Pancreas (tissue), 10 donors: ENCODE measurements around the gene HELLS. TPM values are rescaled to one million over a fixed set of nuclear protein-coding genes. Genes with fewer than 3 reads are reported as not detected.

Experiments
- ATAC-seq, 4 donors: fragments of 200-7000 bp; cut with Tn5 transposase; one replicate each; pipeline versions ENCODE4 v1.8.0 to v1.9.1; 2020; ENCODE audit warnings: mild to moderate bottlenecking in 4 of 4, moderate library complexity in 4 of 4
- DNase-seq, 6 donors: peaks; one replicate each; pipeline ENCODE4 v3.0.0-alpha.2; 2020
- FAIRE-seq: peaks from 2 replicates; lab custom pipeline; 2012; peaks lifted over from hg19 to GRCh38; lab: Jason Lieb, UNC
- H3K27ac ChIP-seq, 4 donors: fragments of 200-600 bp; sonication (generic); 1 replicate in 3 of 4; 2 replicates in 1 of 4; pipeline versions ENCODE4 v1.5.0 to v1.8.0; 2020
- H3K27me3 ChIP-seq, 4 donors: fragments of 200-600 bp; one replicate each; pipeline ENCODE4 v1.8.0; 2021
- H3K36me3 ChIP-seq, 3 donors: fragments of 200-600 bp; sonication (generic) in 1 of 3; one replicate each; pipeline versions ENCODE4 v1.5.0 to v1.8.0; 2020 to 2021
- H3K4me1 ChIP-seq, 3 donors: fragments of 200-600 bp; one replicate each; pipeline ENCODE4 v1.8.0; 2021
- H3K4me3 ChIP-seq, 4 donors: fragments of 200-600 bp; sonication (generic) in 2 of 4; one replicate each; pipeline versions ENCODE4 v1.5.0 to v1.8.0; 2020 to 2021
- H3K9me3 ChIP-seq, 4 donors: fragments of 200-600 bp; one replicate each; pipeline ENCODE4 v1.8.0; 2021
- WGBS, 2 donors: extraction: QIAGEN DNeasy Blood & Tissue Kit; methylation state at CpG; one replicate each; pipeline ENCODE4 v1.1.7; 2013; 5-methylcytosine and 5-hydroxymethylcytosine counted together
- intact Hi-C, 3 donors: fragments of 100-400 bp; cut with DNase I; formaldehyde crosslinking; loops; one replicate each; pipeline versions ENCODE4 v1.11.1 to v1.14.2; 2022
- polyA plus RNA-seq, 2 donors: library from polyadenylated mRNA; stranded (reverse); fragments of 200-250 nt; gene quantifications; one replicate each; pipeline ENCODE4 v1.2.3, GENCODE V29; 2013
- total RNA-seq, 6 donors: library from RNA; stranded (reverse); fragmentation: NEBNext Ultra II Directional in 4 of 6; extraction: Animal tissue kit (Norgen Biotek cat#: 25700) in 4 of 6; gene quantifications; one replicate each; pipeline versions ENCODE4 v1.2.1 to v1.2.4, GENCODE V29; 2021 to 2023
- TF ChIP-seq, protein P1 (sequence below), 4 donors: fragments of 200-600 bp; sonication (generic) in 3 of 4; IDR thresholded peaks; one replicate each; pipeline versions ENCODE4 v1.5.0 to v1.8.0; 2021; ENCODE audit warnings: antibody characterized with exemption in 4 of 4
- donor health status: healthy with polysubstance abuse.
- donor health status: DM: no; HTN: no; CAD: no; lungs with moderate emphysema.
- donor health status: DM: no; HTN: no; CAD: no.
- donor health status: control.
- donor health status: control.
- donor health status: Bipolar disorder and iron deficiency.
- donor health status: DM: yes; HTN: yes; CAD: no.
- donor health status: DM: no; HTN: no; CAD: no.
- donor health status: DM: no; HTN: no; CAD: no.
- donor health status: DM: yes; HTN: yes; CAD: no.

The HELLS gene
- total RNA-seq (1 to 10 TPM; 1.1 to 4.2 (median 3.0) TPM), polyA plus RNA-seq (1 to 10 TPM; 1.3 to 1.9 TPM)

DNA sequence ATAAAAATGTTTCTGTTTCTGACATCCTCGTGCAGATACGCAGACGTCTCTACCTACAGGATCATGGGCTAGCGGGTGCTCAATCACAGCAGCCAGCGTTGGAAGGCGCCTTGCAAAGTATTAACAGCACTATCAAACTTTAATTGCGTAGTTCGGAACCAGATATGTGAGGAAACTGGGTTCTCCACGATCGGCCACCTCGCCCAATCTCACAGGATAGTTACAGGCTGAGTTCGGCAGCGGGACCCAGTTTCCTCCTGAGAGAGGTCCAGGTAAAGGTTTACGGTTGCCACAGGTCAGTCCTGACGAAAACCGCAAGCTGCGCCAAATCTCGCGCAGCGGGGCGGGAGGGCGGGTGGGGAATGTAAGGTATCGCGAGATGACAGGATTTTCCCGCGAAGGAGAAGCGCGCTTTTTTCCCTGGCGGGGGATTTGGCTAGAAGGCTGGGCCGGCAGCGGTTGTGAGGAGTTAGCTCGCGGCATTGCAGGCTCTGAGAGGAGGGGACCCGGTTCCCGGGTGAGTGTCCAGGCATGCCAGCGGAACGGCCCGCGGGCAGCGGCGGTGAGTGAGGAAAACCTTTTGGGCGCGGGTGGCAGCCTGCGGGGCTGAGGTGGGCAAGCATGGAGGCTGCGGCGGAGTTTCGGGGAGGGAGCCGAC, at the start of gene HELLS:
Gene HELLS, plus strand, starts transcription at position 398 of the 658 bp plus-strand sequence. Its CDS starts 134 bp downstream, at position 532.
- intact Hi-C loops, result no loop called here
- DNase-seq (peak; percentile 85 to 92 (median 88)), FAIRE-seq (no peak), ATAC-seq (peak; percentile 93 to 97 (median 96))
- Histone ChIP-seq H3K36me3 (no peaks in the 10 kb centered on the region), H3K27me3 (no peaks in the 10 kb centered on the region), H3K4me1 (peaks cover 3 to 8% (median 4%) of the 10 kb centered on the region in 3 donors), H3K4me3 (peak within 1 kb of the TSS; percentile 60 to 95 (median 74)), H3K9me3 (no peaks in the 10 kb centered on the region), H3K27ac (peak within 1 kb of the TSS in 3 of 4 donors; percentile 8 to 78 (median 73))
- 0% methylated on average over 48 of the region's 48 CpGs for WGBS, 2 donors
- TF ChIP-seq, protein P1, sequence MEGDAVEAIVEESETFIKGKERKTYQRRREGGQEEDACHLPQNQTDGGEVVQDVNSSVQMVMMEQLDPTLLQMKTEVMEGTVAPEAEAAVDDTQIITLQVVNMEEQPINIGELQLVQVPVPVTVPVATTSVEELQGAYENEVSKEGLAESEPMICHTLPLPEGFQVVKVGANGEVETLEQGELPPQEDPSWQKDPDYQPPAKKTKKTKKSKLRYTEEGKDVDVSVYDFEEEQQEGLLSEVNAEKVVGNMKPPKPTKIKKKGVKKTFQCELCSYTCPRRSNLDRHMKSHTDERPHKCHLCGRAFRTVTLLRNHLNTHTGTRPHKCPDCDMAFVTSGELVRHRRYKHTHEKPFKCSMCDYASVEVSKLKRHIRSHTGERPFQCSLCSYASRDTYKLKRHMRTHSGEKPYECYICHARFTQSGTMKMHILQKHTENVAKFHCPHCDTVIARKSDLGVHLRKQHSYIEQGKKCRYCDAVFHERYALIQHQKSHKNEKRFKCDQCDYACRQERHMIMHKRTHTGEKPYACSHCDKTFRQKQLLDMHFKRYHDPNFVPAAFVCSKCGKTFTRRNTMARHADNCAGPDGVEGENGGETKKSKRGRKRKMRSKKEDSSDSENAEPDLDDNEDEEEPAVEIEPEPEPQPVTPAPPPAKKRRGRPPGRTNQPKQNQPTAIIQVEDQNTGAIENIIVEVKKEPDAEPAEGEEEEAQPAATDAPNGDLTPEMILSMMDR (IDR thresholded peaks at IDR 0.05), result no peak

- WGBS, 2 donors, result 91 to 93% methylated on average over 4 of the region's 4 CpGs
- Histone ChIP-seq H3K36me3 (no peaks in the 10 kb centered on the region), H3K27ac (no peak overlapping the region), H3K4me1 (no peaks in the 10 kb centered on the region), H3K4me3 (no peak overlapping the region), H3K27me3 (no peaks in the 10 kb centered on the region), H3K9me3 (no peaks in the 10 kb centered on the region)
- DNase-seq (no peak), ATAC-seq (no peak), FAIRE-seq (no peak)
- intact Hi-C loops, result no loop called here
- TF ChIP-seq, protein P1 (IDR thresholded peaks at IDR 0.05), result no peak
Observed at GRCh38 chr10:94496010-94496409, 49.6 kb upstream of the HELLS start.

- Histone ChIP-seq H3K27ac (no peak overlapping the region), H3K36me3 (no peaks in the 10 kb centered on the region), H3K4me1 (no peaks in the 10 kb centered on the region), H3K9me3 (no peaks in the 10 kb centered on the region), H3K4me3 (no peak overlapping the region), H3K27me3 (no peaks in the 10 kb centered on the region)
- no peak for FAIRE-seq
- TF ChIP-seq, protein P1 (IDR thresholded peaks at IDR 0.05), result no peak
- intact Hi-C loops, result no loop called here
- DNase-seq, result no peak
- ATAC-seq, result no peak
- WGBS, 2 donors, result 27 to 36% methylated on average over 3 of the region's 3 CpGs
Observed at GRCh38 chr10:94496646-94497045, 48.9 kb upstream of the HELLS start.

DNA sequence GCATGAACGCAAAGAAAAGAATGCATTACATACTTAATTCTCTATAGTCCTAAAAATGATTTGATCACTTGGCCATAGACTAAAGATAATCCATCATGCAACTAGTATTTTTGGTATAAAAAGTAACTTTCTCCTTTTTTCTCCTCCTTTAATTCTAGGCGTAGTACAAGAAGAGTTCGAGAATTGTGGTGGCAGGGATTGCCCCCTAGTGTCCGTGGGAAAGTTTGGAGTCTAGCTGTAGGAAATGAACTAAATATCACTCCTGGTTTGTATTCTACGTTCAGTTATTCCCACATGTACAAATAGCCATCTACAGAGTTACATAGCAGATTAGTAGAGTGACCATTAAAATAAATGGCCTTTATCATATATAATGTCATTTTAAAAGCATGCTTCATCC, 45.5 kb upstream of the HELLS start:
- H3K9me3 ChIP-seq, result no peaks in the 10 kb centered on the region
- H3K36me3 ChIP-seq, result no peaks in the 10 kb centered on the region
- no peak overlapping the region for H3K27ac ChIP-seq
- DNase-seq (no peak), ATAC-seq (no peak), FAIRE-seq (no peak)
- WGBS, 2 donors, result 78 to 85% methylated on average over 5 of the region's 5 CpGs
- H3K4me1 ChIP-seq, result no peaks in the 10 kb centered on the region
- TF ChIP-seq, protein P1 (IDR thresholded peaks at IDR 0.05), result no peak
- intact Hi-C loops, result no loop called here
- H3K27me3 ChIP-seq, result no peaks in the 10 kb centered on the region
- H3K4me3 ChIP-seq, result no peak overlapping the region
